Measurements from ENCODE around the gene MORN1.

Gene MORN1

GRCh38 chr1:2404142-2404889 is 13.0 kb upstream of the MORN1 start:
- DNase-seq = no peak

- no peak for DNase-seq
These were observed 11.9 kb upstream of the MORN1 start for GRCh38 chr1:2403273-2403672.

DNA sequence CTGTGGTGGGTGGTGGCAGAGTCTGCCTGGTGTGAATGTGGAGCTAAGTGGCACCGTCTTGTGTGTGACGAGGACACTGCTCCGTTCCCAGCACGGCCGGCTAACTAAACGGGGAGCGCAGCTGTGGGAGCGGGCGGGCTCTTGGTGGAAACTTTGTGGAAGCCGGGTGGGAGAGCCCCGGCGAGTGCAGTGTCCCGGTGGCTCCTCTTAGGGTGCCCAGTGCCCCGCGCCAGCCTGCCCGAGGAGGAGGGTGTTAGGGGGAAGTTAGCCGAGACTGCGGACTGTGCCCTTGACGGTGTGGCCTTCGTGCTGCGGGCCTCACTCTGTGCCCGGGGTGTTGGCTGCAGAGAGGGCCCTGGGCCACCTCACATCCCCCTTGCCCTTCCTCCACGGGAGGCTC is 11.1 kb upstream of the MORN1 start:
- DNase-seq = no peak

GRCh38 chr1:2400950-2401649 is 9.7 kb upstream of the MORN1 start:
- DNase-seq = no peak

DNA sequence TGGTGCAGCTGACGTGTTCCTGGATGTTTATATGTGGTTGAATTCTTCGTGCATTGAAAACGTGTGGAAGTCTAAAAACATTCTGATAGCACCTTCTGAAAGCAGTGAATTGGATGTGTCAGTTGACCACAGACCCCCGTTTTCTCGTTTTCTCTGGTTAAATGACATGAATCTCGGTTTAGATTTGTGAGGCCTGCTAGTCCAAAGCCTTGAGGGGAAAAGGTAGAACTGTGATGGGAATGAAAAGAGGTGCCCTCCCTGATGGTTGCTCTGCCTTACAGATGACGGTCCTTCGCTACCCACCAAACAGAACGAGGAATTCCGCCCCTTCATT is 9.2 kb upstream of the MORN1 start:
- no peak for DNase-seq

DNA sequence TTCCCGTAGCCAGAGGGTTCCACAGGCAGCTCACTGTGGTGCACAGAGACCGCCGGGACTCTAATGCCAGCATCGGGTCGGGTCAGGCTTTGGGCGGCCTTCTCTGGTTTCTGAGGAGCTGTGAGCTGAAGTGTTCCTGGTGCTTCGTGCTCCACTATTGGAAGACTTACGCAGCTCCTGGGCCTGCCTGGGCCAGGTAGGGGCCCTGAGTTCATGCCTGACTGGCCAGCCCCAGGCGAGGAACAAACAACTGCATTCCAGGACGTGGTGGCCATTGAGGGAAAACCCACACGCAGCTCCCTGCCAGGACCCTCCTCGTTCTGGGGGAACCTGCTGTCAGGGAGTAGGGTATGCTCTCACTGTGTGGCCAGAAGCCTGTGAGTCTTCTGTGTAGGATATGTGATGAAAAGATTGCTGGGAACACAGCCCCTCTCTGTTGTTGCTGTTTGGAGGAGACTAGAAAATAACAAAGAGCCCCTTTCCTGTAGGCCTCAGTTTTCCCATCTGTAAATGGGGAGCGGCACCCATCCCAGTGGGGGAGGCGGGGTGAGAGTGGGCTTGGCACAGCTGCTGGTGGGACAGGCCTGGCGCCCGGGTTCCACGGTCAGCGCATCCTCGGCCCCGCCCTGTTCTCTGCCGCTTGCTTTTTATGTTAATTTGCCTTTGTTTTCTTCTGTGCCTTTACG is 8.7 kb upstream of the MORN1 start:
- DNase-seq = no peak

DNA sequence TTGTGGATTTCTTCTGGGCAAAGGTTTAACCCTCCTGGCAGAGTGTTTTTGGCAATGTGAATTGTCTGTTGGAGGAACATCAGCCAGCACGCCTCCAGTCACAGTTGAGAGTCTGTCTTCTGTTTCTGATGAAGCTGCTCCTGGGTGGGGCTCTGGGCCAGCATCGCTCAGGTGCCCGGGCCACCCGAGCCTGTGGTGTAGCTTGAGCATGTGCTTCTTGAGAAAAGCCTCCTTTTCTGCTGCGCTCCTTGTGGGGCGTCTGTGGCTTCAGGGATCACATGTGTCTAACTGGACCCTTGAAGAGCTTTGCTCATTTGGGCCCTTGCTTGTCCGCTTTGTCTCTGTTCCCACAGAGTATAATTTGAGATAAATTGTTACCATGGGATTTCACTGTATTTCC is 7.5 kb upstream of the MORN1 start:
- DNase-seq = no peak

DNA sequence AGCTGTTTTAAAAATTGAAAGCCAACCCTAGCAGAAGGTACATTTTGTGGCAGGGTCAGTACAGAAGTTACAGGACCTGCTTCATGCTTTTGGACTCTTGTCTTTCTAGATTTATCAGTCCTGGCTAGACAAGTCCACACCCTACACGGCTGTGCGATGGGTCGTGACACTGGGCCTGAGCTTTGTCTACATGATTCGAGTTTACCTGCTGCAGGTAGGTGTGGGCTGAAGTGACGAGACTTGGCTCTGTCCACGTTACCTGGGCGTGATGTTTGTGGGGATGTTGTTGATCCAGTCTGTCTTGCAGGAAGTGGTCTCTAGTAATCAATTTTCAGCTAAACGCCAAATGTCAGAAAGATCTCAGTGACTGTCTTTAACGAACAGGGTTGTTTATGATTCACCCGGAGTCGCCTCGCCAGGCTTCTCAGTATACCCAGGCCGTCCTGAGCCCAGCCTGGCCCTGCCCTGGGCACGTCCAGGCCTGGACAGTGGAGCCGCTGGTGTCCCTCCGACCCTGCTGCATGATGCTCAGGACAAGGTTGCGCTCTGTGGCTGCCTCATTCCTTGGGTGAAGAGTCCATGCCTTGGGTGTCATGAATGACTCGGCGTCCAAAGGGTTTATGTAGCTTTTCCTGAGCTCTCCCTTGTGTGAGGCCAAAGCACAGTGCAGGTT is 5.8 kb upstream of the MORN1 start:
- no peak for DNase-seq

- DNase-seq = no peak
These were observed 5.1 kb upstream of the MORN1 start for GRCh38 chr1:2396476-2396875.

DNA sequence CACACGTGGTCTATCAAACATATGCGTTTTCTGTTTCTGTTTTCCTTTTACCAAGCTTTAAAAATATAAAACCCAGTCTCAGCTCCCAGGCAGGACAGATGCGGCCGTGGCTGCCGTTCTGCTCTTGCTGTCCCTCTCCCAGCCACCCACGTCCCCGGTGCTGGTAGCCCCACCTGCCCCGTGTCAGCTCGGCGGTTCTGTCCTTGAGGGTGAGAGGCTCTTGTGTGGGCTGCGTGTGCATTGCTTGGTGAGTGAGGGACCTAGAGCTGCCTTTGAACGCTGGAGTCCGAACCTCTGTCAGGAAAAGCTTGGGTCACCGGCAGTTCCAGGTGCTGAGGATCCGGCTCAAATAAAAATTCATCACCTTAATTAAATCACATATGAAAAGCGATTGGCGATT is 4.7 kb upstream of the MORN1 start:
- DNase-seq = no peak

GRCh38 chr1:2395245-2395644 is 3.9 kb upstream of the MORN1 start:
- DNase-seq = no peak

GRCh38 chr1:2394761-2395160 is 3.4 kb upstream of the MORN1 start:
- no peak for DNase-seq

DNA sequence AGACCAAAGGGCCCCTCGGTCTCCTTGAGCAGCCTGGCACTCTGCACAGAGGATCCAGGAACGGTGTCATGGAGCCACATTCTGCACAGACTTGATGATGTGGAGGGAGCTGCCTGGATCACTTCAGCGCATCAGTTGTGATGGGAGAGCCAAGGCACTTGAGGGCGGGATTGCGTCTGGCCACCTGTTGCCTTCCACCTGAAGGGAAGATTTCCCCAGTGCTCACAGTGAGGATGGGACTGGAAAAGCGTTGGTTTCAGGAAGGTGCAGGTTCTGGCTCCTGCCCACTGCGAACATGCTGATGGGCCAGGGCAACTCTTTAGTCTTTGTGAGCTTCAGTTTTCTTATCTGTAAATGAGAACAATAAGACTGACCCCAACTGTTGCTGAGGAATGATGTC is 2.9 kb upstream of the MORN1 start:
- DNase-seq = no peak

DNA sequence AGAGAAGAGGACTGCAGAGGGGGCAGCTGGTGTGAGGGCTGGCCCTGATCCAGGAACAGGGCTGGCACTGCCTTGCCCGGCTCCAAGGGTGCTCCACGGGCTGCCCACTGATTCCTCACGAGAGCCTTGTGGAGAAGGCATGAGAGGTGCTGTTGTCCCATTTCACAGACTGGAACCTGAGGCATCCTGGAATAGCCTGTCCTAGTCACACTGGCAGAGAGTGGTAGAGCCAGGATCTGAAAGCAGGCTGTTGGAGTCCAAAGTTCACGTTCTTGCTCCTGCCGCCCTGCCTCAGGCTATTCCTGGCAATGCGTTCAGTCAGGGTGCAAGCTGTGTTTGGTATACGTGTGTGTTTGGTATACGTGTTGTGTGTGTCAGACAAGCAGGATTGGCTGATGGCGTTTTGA is 2.1 kb upstream of the MORN1 start:
- no peak for DNase-seq

- no peak for DNase-seq
These were observed 1.3 kb upstream of the MORN1 start for GRCh38 chr1:2392686-2393085.

GRCh38 chr1:2391931-2392509 is 666 bp upstream of the MORN1 start:
- no peak for DNase-seq

- no peak for DNase-seq
These were observed 1.7 kb downstream of the MORN1 start for GRCh38 chr1:2389644-2390043.

DNA sequence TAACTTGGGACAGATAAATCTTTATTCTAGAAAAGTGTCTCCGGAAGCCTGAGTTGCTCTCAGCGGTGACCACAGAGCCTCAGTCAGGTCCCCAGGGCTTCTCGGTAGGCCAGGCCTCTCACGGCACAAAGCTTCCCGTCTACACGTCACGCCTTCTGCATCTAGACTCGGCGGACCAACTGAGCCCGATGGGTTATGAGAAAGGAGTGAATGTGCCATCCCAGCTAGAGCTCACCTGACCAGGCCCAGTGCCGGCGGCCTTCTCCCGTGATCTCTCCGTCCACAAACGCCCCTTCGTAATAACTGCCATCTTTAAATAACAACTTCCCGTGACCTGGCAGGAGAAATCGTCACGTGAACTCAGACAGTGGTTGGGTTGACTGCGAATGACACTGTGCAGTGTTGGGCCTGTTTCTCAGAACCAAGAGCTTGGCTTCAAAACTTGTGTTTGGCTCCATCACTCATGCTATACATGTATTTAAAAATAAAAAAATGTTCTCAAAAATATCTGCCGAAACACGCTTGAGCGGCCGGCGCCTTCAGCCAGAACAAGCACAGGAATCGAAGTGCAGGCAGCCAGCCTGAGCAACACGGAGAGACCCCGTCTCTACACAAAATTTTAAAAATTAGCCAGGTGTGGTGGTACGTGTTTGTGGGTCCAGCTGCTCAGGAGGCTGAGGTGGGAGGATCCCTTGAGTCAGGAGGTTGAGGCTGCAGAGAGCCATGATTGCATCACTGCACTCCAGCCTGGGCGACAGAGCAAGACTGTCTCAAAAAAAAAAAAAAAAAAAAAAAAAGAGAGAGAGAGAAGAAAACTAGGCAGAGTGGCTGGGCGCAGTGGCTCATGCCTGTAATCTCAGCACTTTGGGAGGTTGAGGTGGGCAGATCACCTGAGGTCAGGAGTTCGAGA is 3.1 kb downstream of the MORN1 start:
- DNase-seq = no peak

- DNase-seq = no peak
These were observed 4.4 kb downstream of the MORN1 start for GRCh38 chr1:2386636-2387611.

DNA sequence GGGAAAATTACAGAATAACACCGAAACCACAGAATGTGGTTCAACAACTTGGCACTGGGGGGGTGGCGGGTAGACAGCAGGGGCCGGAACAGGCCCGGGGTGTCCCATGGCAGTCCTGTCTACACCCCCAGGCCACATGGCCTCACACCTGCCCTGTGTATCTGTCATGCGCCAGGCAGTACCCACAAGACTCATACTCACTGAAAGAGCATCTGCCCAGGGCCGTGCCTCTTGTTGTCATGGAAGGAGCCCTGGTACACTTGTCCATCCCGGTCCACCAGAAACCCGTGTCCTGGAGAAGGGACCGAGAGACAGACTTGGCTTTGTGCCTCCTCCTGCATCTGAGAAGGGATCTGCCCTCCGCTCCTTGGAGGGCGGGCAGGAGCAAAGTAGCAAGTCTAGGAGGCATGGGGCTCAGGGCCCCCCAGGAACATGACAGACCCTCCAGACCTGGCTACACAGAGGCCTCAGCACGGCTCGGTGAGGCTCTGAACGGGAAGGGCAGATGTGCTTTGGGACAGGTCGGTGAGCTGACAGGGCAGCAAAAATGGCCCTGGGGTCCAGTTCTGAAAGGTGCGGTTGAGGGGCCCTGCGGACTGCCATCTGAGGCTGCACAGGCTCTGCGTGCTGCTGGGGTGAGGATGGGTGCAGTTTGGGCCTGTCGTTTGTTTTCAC is 5.6 kb downstream of the MORN1 start:
- no peak for DNase-seq

Data from activated CD8-positive, alpha-beta memory T cell treated with anti-CD3 and anti-CD28 coated beads, Interleukin-2, amount 50 U/mL, for 48 hours (primary cell).